ENCODE results near the gene PSMD7. TPM values are rescaled to one million over a fixed set of nuclear protein-coding genes. Genes with fewer than 3 reads are reported as not detected.

The PSMD7 gene
- total and polyA plus RNA-seq, 2 experiments from 2014 or later = 82.9 to 160 TPM

GRCh38 chr16:74296104-74296431 is 546 bp upstream of the PSMD7 start:
- Histone ChIP-seq H3K4me3 (peak overlapping the region; percentile 93), H2AFZ (peak overlapping the region; percentile 99)

GRCh38 chr16:74297145-74297665 is 591 bp downstream of the PSMD7 start:
- 0 out of 2 replicates have a peak, but pooled peaks cover 3% of the 10 kb centered on the region for H4K20me1 ChIP-seq (ENCODE audit: insufficient read depth)
- H3K4me2 ChIP-seq (ENCODE audit: unreplicated experiment) = peak overlapping the region; percentile 97
- H3K36me3 ChIP-seq (ENCODE audit: low read depth) = peaks cover 35% of the 10 kb centered on the region
- H3K4me1 ChIP-seq (ENCODE audit: insufficient read depth) = peaks cover 16% of the 10 kb centered on the region
- peak overlapping the region; percentile 86 for H3K27ac ChIP-seq
- H3K9ac ChIP-seq = peak overlapping the region; percentile 97
- peak overlapping the region; percentile 99 for H2AFZ ChIP-seq
- in situ Hi-C loops (cut with MboI) = no loop called here
- peaks cover 55% of the 10 kb centered on the region for H3K79me2 ChIP-seq (ENCODE audit: insufficient read depth)
- TF ChIP-seq EZH2 (IDR thresholded peaks at IDR 0.05; ENCODE audit: insufficient read depth, poor library complexity, severe bottlenecking) (no peak), EZH2phosphoT487 (IDR thresholded peaks at IDR 0.05; ENCODE audit: insufficient read depth, low read depth) (no peak)
- no peaks in the 10 kb centered on the region for H3K9me2 ChIP-seq (ENCODE audit: insufficient read depth)
- H3K27me3 ChIP-seq (replicated peaks; ENCODE audit: insufficient read depth) = no peaks in the 10 kb centered on the region
- DNase-seq = peak; percentile 81
- H3K9me3 ChIP-seq (ENCODE audit: low read depth) = no peaks in the 10 kb centered on the region
- H3K4me3 ChIP-seq = peak overlapping the region; percentile 93
- H3F3A ChIP-seq (ENCODE audit: insufficient read depth) = peaks cover 13% of the 10 kb centered on the region; the same call in 1 of the 2 replicates
- 1 to 3% methylated on average over 26 to 27 of the region's 27 CpGs for WGBS, 2 experiments (ENCODE audit: low coverage in 1 of 2, low lambda C conversion rate in 2 of 2, missing lambda C conversion rate in 2 of 2)

More at GRCh38 chr16:74296104-74296431, 546 bp upstream of the PSMD7 start:
- Histone ChIP-seq H3K9me2 (ENCODE audit: insufficient read depth) (no peaks in the 10 kb centered on the region), H3K27me3 (replicated peaks; ENCODE audit: insufficient read depth) (no peaks in the 10 kb centered on the region), H3F3A (ENCODE audit: insufficient read depth) (peaks cover 1% of the 10 kb centered on the region; the same call in 1 of the 2 replicates), H3K9me3 (ENCODE audit: low read depth) (peaks cover 4% of the 10 kb centered on the region), H3K4me2 (ENCODE audit: unreplicated experiment) (peak overlapping the region; percentile 97), H3K9ac (peak overlapping the region; percentile 97), H4K20me1 (ENCODE audit: insufficient read depth) (0 out of 2 replicates have a peak, but pooled peaks cover 3% of the 10 kb centered on the region), H3K36me3 (ENCODE audit: low read depth) (peaks cover 24% of the 10 kb centered on the region), H3K4me1 (ENCODE audit: insufficient read depth) (peaks cover 16% of the 10 kb centered on the region), H3K27ac (peak overlapping the region; percentile 86), H3K79me2 (ENCODE audit: insufficient read depth) (peaks cover 44% of the 10 kb centered on the region)
- no peak for TF ChIP-seq EZH2phosphoT487 (IDR thresholded peaks at IDR 0.05; ENCODE audit: insufficient read depth, low read depth)
- TF ChIP-seq EZH2 (IDR thresholded peaks at IDR 0.05; ENCODE audit: insufficient read depth, poor library complexity, severe bottlenecking) = no peak
- in situ Hi-C loops (cut with MboI) = no loop called here
- no peak for DNase-seq
- 1 to 2% methylated on average over 9 of the region's 9 CpGs for WGBS, 2 experiments (ENCODE audit: low coverage in 1 of 2, low lambda C conversion rate in 2 of 2, missing lambda C conversion rate in 2 of 2)

GRCh38 chr16:74298104-74298503 is 1.5 kb downstream of the PSMD7 start:
- Histone ChIP-seq H3K9me2 (ENCODE audit: insufficient read depth) (no peaks in the 10 kb centered on the region), H3K4me2 (ENCODE audit: unreplicated experiment) (peak overlapping the region; percentile 97), H3K9ac (peak overlapping the region; percentile 97), H4K20me1 (ENCODE audit: insufficient read depth) (0 out of 2 replicates have a peak, but pooled peaks cover 3% of the 10 kb centered on the region), H3K27me3 (replicated peaks; ENCODE audit: insufficient read depth) (no peaks in the 10 kb centered on the region), H2AFZ (no peak overlapping the region), H3K4me1 (ENCODE audit: insufficient read depth) (peaks cover 16% of the 10 kb centered on the region), H3K9me3 (ENCODE audit: low read depth) (no peaks in the 10 kb centered on the region), H3K79me2 (ENCODE audit: insufficient read depth) (peaks cover 57% of the 10 kb centered on the region), H3K27ac (no peak overlapping the region), H3K36me3 (ENCODE audit: low read depth) (peaks cover 44% of the 10 kb centered on the region), H3K4me3 (peak overlapping the region; percentile 93), H3F3A (ENCODE audit: insufficient read depth) (peaks cover 22% of the 10 kb centered on the region; the same call in 1 of the 2 replicates)
- 98 to 100% methylated on average over 2 of the region's 2 CpGs for WGBS, 2 experiments (ENCODE audit: low coverage in 1 of 2, low lambda C conversion rate in 2 of 2, missing lambda C conversion rate in 2 of 2)
- TF ChIP-seq EZH2 (IDR thresholded peaks at IDR 0.05; ENCODE audit: insufficient read depth, poor library complexity, severe bottlenecking) (no peak), EZH2phosphoT487 (IDR thresholded peaks at IDR 0.05; ENCODE audit: insufficient read depth, low read depth) (no peak)
- DNase-seq = no peak
- in situ Hi-C loops (cut with MboI) = no loop called here

GRCh38 chr16:74302341-74302740 is 5.7 kb downstream of the PSMD7 start:
- TF ChIP-seq EZH2 (IDR thresholded peaks at IDR 0.05; ENCODE audit: insufficient read depth, poor library complexity, severe bottlenecking) (no peak), EZH2phosphoT487 (IDR thresholded peaks at IDR 0.05; ENCODE audit: insufficient read depth, low read depth) (no peak)
- Histone ChIP-seq H2AFZ (no peak overlapping the region), H3K27ac (no peak overlapping the region), H3K9me3 (ENCODE audit: low read depth) (no peaks in the 10 kb centered on the region), H3K27me3 (replicated peaks; ENCODE audit: insufficient read depth) (no peaks in the 10 kb centered on the region), H3K79me2 (ENCODE audit: insufficient read depth) (peaks cover 50% of the 10 kb centered on the region), H3K4me3 (no peak overlapping the region), H3K4me1 (ENCODE audit: insufficient read depth) (peaks cover 14% of the 10 kb centered on the region), H3K4me2 (ENCODE audit: unreplicated experiment) (no peak overlapping the region), H3K36me3 (ENCODE audit: low read depth) (peaks cover 81% of the 10 kb centered on the region), H3F3A (ENCODE audit: insufficient read depth) (peaks cover 63% of the 10 kb centered on the region), H3K9me2 (ENCODE audit: insufficient read depth) (no peaks in the 10 kb centered on the region), H3K9ac (no peak overlapping the region), H4K20me1 (ENCODE audit: insufficient read depth) (0 out of 2 replicates have a peak, but pooled peaks cover 3% of the 10 kb centered on the region)
- no peak for DNase-seq
- in situ Hi-C loops (cut with MboI) = loop anchor here (25.0 kb wide), 1 partner anchor 310 kb away; the partner anchor contains the start of gene GLG1
- 90 to 93% methylated on average over 5 of the region's 5 CpGs for WGBS, 2 experiments (ENCODE audit: low coverage in 1 of 2, low lambda C conversion rate in 2 of 2, missing lambda C conversion rate in 2 of 2)

All from GM23248 (cell line).